Measurements from ENCODE around the gene CREBBP.

The CREBBP gene

DNA sequence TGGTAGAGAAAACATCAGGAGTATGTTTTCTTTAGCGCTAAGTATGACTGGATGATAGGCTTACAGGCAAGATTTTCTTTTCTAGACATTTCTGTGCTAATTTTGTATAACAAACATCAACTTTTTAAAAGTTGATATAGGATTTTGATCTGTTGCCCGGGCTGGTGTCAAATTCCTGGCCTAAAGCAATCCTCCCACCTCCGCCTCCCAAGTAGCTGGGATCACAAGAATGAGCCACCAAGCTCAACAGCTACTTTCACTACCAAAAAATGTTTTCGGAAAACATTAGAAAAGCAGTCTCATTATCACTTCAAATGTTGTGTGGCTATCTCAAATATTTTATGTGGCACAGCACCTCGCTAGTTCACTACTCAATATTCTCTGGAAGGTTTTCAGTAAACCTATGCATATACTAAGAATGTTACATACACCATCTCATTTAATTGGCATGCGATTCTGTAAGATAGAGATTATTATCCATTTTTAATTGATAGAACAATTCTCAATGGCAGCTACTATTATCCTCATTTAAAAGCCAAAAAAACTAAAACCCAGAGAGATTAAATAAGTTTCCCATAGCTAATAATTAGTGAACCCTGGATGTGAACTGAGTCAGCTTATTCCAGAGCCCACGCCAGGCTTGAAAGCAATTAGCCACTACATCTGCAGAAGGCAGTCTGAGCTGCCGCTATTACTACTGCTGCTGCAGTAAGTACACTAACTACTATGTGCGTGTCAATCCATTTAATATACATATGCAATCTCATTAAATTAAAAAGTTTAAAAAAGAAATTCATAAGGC is 41.7 kb downstream of the CREBBP start:
- Histone ChIP-seq H3K4me3 (ENCODE audit: low read depth, low read length) (no peak overlapping the region), H3K27ac (ENCODE audit: low read depth, low read length) (no peak overlapping the region), H2AFZ (ENCODE audit: low read length, unreplicated experiment) (no peak overlapping the region), H3K36me3 (ENCODE audit: insufficient read depth, low read length) (no peaks in the 10 kb centered on the region), H3K4me1 (ENCODE audit: control insufficient read depth, insufficient read depth, low read length, unreplicated experiment) (peaks cover 10% of the 10 kb centered on the region), H3K27me3 (ENCODE audit: insufficient read depth, low read length) (no peaks in the 10 kb centered on the region), H3K79me2 (ENCODE audit: control insufficient read depth, insufficient read depth, low read length, unreplicated experiment) (peaks cover 67% of the 10 kb centered on the region)

DNA sequence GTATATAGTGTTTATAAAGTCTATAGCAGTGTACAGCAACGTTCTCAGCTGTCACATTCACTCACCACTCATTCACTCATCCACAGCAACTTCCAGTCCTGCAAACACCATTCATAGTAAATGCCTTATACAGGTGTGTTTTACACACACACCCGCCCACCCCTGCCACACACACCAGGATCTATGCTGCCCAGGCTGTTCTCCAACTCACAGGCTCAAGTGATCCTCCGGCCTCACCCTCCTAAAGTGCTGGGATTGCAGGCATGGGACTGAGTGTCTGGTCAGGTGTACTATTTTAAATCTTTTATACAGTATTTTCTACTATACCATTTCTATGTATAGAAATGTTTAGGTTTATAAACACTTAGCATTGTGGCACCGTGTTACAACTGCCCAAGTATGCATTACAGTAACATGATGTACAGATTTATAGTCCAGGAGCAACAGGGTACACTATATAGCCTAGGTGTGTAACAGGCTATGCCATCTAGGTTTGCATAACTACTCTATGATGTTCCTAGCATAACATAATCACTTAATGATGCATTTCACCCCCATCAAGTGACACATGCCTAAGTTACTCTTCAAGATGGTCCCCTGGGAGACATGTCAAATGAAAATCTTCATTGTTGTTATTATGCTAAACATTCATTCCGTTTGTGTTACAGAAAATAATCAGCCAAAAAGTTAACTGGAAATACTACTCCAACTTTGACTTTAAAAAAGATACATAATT is 42.5 kb downstream of the CREBBP start:
- Histone ChIP-seq H3K4me1 (ENCODE audit: control insufficient read depth, insufficient read depth, low read length, unreplicated experiment) (peaks cover 10% of the 10 kb centered on the region), H3K27ac (ENCODE audit: low read depth, low read length) (no peak overlapping the region), H3K79me2 (ENCODE audit: control insufficient read depth, insufficient read depth, low read length, unreplicated experiment) (peaks cover 70% of the 10 kb centered on the region), H2AFZ (ENCODE audit: low read length, unreplicated experiment) (no peak overlapping the region), H3K4me3 (ENCODE audit: low read depth, low read length) (no peak overlapping the region), H3K36me3 (ENCODE audit: insufficient read depth, low read length) (0 out of 2 replicates have a peak, but pooled peaks cover 2% of the 10 kb centered on the region), H3K27me3 (ENCODE audit: insufficient read depth, low read length) (no peaks in the 10 kb centered on the region)

DNA sequence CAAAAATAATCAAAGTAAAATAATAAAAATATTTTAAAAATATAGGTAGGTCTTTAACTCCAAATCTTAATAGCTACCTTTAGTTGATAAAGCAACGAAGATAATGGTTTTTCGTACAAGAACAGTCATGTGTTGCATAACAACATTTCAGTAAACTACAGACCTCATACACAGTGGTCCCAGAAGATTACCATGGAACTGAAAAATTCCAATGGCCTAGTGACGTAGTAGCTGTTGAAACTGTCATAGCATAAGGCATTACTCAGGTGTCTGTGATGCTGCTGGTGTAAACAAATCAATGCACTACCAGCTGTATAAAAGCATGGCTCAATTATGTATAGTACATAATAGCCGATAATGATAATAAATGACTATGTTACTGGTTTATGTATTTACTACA is 43.9 kb downstream of the CREBBP start:
- Histone ChIP-seq H3K4me3 (ENCODE audit: low read depth, low read length) (no peak overlapping the region), H3K4me1 (ENCODE audit: control insufficient read depth, insufficient read depth, low read length, unreplicated experiment) (peaks cover 10% of the 10 kb centered on the region), H2AFZ (ENCODE audit: low read length, unreplicated experiment) (no peak overlapping the region), H3K79me2 (ENCODE audit: control insufficient read depth, insufficient read depth, low read length, unreplicated experiment) (peaks cover 73% of the 10 kb centered on the region), H3K27me3 (ENCODE audit: insufficient read depth, low read length) (no peaks in the 10 kb centered on the region), H3K36me3 (ENCODE audit: insufficient read depth, low read length) (peaks cover 10% of the 10 kb centered on the region; the same call in 1 of the 2 replicates), H3K27ac (ENCODE audit: low read depth, low read length) (no peak overlapping the region)

DNA sequence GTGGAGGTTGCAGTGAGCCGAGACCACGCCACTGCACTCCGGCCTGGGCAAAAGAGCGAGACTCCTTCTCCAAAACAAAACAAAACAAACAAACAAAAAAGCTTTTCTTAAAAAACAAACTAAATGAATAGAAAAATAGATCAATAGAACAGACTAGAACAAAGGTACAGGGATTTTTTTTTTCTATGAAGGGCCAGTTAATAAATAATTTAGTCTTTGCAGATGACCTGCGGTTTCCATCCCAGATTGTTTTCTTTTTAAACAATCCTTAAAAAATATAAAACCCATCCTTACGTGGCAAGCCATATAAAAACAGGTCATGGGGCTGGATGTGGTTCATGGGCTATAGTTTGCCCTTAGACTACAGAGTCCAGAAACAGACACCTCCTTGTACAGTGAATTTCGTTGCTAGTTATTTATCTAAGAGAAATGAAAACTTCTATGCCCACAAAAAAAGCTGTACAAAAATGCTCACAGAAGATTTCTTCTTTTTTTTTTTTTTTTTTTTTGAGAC is 45.4 kb downstream of the CREBBP start:
- peaks cover 10% of the 10 kb centered on the region; the same call in 1 of the 2 replicates for H3K36me3 ChIP-seq (ENCODE audit: insufficient read depth, low read length)
- H3K4me1 ChIP-seq (ENCODE audit: control insufficient read depth, insufficient read depth, low read length, unreplicated experiment), result peaks cover 10% of the 10 kb centered on the region
- peaks cover 70% of the 10 kb centered on the region for H3K79me2 ChIP-seq (ENCODE audit: control insufficient read depth, insufficient read depth, low read length, unreplicated experiment)
- H2AFZ ChIP-seq (ENCODE audit: low read length, unreplicated experiment), result no peak overlapping the region
- no peak overlapping the region for H3K27ac ChIP-seq (ENCODE audit: low read depth, low read length)
- no peak overlapping the region for H3K4me3 ChIP-seq (ENCODE audit: low read depth, low read length)
- H3K27me3 ChIP-seq (ENCODE audit: insufficient read depth, low read length), result no peaks in the 10 kb centered on the region

DNA sequence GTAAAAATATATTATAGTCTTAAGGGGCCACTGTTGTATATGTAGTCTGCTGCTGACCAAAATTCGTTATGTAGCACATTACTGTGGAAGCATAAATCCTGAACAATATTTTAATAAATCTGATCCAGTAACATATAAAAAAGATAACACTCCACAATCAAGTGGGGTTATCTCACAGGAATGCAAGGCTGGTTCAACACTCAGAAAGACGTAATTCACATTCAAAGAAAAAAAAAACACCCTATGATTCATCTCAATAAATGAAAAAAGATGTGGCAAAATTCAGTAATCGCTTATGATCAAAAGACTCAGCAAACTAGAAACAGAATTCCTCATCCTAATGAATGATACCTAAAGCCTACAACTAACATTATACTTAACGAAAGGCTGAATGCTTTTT is 47.8 kb downstream of the CREBBP start:
- peaks cover 10% of the 10 kb centered on the region; the same call in 1 of the 2 replicates for H3K36me3 ChIP-seq (ENCODE audit: insufficient read depth, low read length)
- no peak overlapping the region for H3K27ac ChIP-seq (ENCODE audit: low read depth, low read length)
- H2AFZ ChIP-seq (ENCODE audit: low read length, unreplicated experiment), result no peak overlapping the region
- H3K79me2 ChIP-seq (ENCODE audit: control insufficient read depth, insufficient read depth, low read length, unreplicated experiment), result peaks cover 70% of the 10 kb centered on the region
- H3K4me1 ChIP-seq (ENCODE audit: control insufficient read depth, insufficient read depth, low read length, unreplicated experiment), result no peaks in the 10 kb centered on the region
- H3K27me3 ChIP-seq (ENCODE audit: insufficient read depth, low read length), result no peaks in the 10 kb centered on the region
- H3K4me3 ChIP-seq (ENCODE audit: low read depth, low read length), result no peak overlapping the region

DNA sequence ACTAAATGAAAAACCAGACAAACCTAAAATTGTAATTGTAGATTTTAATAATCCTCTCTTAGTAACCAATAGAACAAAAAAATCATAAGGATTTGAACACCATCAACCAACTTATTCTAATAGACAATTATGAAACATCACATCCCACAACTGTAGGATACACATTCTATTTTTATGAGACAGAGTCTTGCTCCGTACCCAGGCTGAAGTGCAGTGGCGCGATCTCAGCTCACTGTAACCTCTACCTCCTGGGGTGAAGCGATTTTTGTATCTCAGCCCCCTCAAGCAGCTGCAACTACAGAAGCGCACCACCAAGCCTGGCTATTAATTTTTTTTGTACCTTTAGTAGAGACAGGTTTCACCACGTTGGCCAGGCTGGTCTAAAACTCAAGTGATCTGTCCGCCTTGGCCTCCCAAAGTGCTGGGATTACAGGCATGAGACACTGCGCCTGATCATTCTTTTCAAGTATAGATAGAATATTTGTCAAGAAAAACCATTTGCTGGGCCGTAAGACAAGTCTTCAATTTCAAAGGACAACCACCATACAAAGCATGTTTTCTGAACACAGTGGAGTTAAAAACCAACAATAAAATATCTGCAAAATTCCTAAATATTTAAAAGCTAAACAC is 49.8 kb downstream of the CREBBP start:
- H3K79me2 ChIP-seq (ENCODE audit: control insufficient read depth, insufficient read depth, low read length, unreplicated experiment), result peaks cover 72% of the 10 kb centered on the region
- no peak overlapping the region for H2AFZ ChIP-seq (ENCODE audit: low read length, unreplicated experiment)
- no peak overlapping the region for H3K4me3 ChIP-seq (ENCODE audit: low read depth, low read length)
- H3K36me3 ChIP-seq (ENCODE audit: insufficient read depth, low read length), result peaks cover 10% of the 10 kb centered on the region; the same call in 1 of the 2 replicates
- H3K27me3 ChIP-seq (ENCODE audit: insufficient read depth, low read length), result no peaks in the 10 kb centered on the region
- no peak overlapping the region for H3K27ac ChIP-seq (ENCODE audit: low read depth, low read length)
- no peaks in the 10 kb centered on the region for H3K4me1 ChIP-seq (ENCODE audit: control insufficient read depth, insufficient read depth, low read length, unreplicated experiment)

DNA sequence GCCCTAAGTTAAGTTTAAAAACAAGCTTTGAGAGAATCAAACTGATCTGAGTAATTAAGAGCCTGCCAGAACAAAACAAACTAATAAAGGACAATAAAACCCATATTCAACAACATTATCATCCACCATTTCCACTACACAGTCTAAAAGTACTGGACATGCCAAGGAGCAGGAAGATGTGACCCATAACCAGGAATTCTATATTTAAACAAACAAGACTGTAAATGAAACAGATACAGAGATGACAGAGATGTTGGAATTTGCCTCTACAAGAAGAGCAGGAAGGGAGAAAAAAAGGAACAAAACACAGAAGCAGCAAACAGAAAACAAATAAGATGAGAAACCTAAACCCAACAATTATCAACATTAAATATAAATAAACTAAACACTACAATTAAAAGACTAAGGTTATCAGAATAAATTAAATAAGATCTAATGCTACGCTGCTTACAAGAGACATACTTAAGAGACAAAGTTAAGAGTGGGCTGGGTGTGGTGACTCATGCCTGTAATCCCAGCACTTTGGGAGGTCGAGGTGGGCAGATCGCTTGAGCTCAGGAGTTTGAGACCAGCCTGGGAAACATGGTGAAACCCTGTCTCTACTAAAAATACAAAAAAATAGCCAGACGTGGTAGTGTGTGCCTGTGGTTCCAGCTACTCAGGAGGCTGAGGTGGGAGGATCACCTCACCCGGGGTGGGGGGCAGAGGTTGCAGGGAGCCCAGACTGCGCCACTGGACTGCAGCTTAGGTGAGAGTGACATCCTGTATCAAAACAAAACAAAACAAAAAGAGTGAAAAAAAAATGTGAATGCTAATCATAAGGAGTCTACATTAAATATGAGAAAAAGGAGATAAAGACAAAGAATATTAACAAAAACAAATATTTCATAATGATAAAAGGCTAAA is 50.6 kb downstream of the CREBBP start:
- Histone ChIP-seq H3K4me1 (ENCODE audit: control insufficient read depth, insufficient read depth, low read length, unreplicated experiment) (peaks cover 8% of the 10 kb centered on the region), H3K4me3 (ENCODE audit: low read depth, low read length) (no peak overlapping the region), H3K79me2 (ENCODE audit: control insufficient read depth, insufficient read depth, low read length, unreplicated experiment) (peaks cover 77% of the 10 kb centered on the region), H3K27ac (ENCODE audit: low read depth, low read length) (no peak overlapping the region), H2AFZ (ENCODE audit: low read length, unreplicated experiment) (no peak overlapping the region), H3K36me3 (ENCODE audit: insufficient read depth, low read length) (peaks cover 10% of the 10 kb centered on the region; the same call in 1 of the 2 replicates), H3K27me3 (ENCODE audit: insufficient read depth, low read length) (no peaks in the 10 kb centered on the region)

DNA sequence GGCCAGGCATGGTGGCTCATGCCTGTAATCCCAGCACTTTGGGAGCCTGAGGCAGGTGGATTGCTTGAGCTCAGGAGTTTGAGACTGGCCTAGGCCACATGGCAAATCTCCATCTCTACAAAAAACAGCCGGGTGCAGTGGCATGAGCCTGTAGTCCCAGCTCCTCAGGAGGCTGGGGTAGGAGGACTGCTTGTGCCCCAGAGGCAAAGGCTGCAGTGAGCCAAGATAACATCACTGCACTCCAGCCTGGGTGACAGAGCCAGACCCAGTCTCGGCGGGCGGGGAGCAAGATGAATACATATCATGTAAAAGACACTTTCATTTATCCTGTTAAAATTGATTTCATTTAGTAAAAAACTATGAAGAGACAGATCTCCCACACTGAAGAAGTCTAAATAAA is 54.6 kb downstream of the CREBBP start:
- H3K79me2 ChIP-seq (ENCODE audit: control insufficient read depth, insufficient read depth, low read length, unreplicated experiment), result peaks cover 85% of the 10 kb centered on the region
- H2AFZ ChIP-seq (ENCODE audit: low read length, unreplicated experiment), result no peak overlapping the region
- no peak overlapping the region for H3K4me3 ChIP-seq (ENCODE audit: low read depth, low read length)
- H3K27ac ChIP-seq (ENCODE audit: low read depth, low read length), result no peak overlapping the region
- no peaks in the 10 kb centered on the region for H3K36me3 ChIP-seq (ENCODE audit: insufficient read depth, low read length)
- H3K27me3 ChIP-seq (ENCODE audit: insufficient read depth, low read length), result no peaks in the 10 kb centered on the region
- peaks cover 42% of the 10 kb centered on the region for H3K4me1 ChIP-seq (ENCODE audit: control insufficient read depth, insufficient read depth, low read length, unreplicated experiment)

DNA sequence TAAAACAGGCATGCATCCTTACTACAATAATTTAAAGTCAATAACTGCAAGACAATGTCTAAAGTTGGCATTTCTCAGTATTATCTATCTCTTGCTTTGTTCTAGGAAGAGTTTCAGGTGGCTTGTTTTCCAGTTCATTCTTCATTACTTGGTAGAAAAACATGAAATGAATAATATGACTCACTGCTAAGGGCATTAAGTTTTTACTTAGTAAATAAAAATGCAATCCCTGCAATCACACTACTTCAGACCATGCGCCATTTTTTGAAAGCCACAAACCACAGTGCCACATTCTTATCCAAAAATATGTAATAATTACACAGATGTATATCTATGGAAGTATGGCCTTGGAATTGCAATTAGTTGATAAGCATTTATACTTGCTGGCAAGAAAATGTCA is 55.4 kb downstream of the CREBBP start:
- peaks cover 50% of the 10 kb centered on the region for H3K4me1 ChIP-seq (ENCODE audit: control insufficient read depth, insufficient read depth, low read length, unreplicated experiment)
- H2AFZ ChIP-seq (ENCODE audit: low read length, unreplicated experiment), result no peak overlapping the region
- H3K79me2 ChIP-seq (ENCODE audit: control insufficient read depth, insufficient read depth, low read length, unreplicated experiment), result peaks cover 85% of the 10 kb centered on the region
- no peaks in the 10 kb centered on the region for H3K27me3 ChIP-seq (ENCODE audit: insufficient read depth, low read length)
- H3K4me3 ChIP-seq (ENCODE audit: low read depth, low read length), result no peak overlapping the region
- H3K27ac ChIP-seq (ENCODE audit: low read depth, low read length), result no peak overlapping the region
- no peaks in the 10 kb centered on the region for H3K36me3 ChIP-seq (ENCODE audit: insufficient read depth, low read length)
